ENCODE measurements around the gene CORO1C.
"Not testable (repeated sequence)": the region's sequence is repeated elsewhere in the genome, so short reads cannot be mapped to it uniquely, and the experiment has no call there.

The CORO1C gene

DNA sequence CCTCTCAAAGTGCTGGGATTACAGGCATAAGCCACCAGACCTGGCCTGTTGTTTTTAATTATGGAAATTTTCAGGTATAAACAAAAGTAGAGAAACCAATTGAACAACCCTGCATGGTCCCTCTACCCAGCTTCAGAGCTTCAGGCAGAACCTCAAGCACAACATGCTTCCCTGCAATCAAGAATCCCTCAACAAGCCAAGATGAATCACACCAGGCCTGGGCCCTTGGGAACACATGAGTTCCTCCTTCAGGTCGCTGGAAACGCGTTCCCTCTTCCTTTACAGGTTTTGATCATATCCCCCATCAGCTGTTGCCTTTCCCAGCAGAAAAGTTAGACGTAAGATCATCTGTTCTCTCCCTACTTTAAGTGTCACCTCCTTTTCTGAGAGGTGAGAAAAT, 20.5 kb upstream of the CORO1C start:
- no peak overlapping the region for H3K27ac ChIP-seq (ENCODE audit: low read length)
- H3K4me1 ChIP-seq (ENCODE audit: control insufficient read depth, low read depth, low read length), result no peaks in the 10 kb centered on the region
- H3K36me3 ChIP-seq (ENCODE audit: control insufficient read depth, low read depth, low read length), result no peaks in the 10 kb centered on the region
- no peaks in the 10 kb centered on the region for H3K27me3 ChIP-seq (ENCODE audit: control insufficient read depth, insufficient read depth, low read length)
- H3K9me3 ChIP-seq (ENCODE audit: control insufficient read depth, low read depth, low read length), result no peaks in the 10 kb centered on the region
- no peak overlapping the region for H3K9ac ChIP-seq (ENCODE audit: low read length)
- H3K4me3 ChIP-seq (ENCODE audit: low read length), result no peak overlapping the region

DNA sequence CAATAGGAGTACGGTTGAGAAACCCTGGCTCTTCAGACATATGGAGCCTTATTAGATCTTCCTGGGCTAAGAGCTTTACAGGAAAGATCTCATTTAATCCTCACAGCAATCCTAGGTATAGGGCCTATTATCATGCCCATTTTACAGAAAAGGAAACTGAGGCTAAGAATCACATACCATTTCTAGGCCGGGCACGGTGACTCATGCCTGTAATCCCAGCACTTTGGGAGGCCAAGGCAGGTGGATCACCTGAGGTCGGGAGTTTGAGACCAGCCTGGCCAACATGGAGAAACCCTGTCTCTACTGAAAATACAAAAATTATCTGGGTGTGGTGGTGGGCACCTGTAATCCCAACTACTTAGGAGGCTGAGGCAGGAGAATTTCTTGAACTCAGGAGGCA, 19.7 kb upstream of the CORO1C start:
- not testable (repeated sequence) for H3K9ac ChIP-seq (ENCODE audit: low read length); H3K9me3 ChIP-seq (ENCODE audit: control insufficient read depth, low read depth, low read length); H3K4me1 ChIP-seq (ENCODE audit: control insufficient read depth, low read depth, low read length); H3K27ac ChIP-seq (ENCODE audit: low read length); H3K27me3 ChIP-seq (ENCODE audit: control insufficient read depth, insufficient read depth, low read length); H3K36me3 ChIP-seq (ENCODE audit: control insufficient read depth, low read depth, low read length); H3K4me3 ChIP-seq (ENCODE audit: low read length)

DNA sequence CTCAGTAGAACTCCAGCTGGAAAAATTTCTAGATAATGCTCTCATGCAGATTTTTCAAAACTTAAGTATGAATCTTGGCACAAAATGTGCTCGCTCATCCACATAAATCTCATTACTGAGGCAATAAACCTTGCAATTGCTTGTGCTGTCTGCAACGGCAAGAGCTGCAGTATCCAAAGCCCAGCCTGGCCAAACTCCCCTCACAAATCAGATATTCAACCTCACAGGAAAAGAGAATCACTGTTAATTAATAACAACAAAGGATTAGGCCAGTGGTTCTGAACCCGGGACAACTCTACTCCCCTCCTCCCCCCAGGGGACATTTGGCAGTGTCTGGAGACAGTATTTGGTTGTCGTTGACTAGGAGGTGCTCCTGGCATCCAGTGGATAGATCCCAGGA, 19.2 kb upstream of the CORO1C start:
- Histone ChIP-seq H3K4me1 (ENCODE audit: control insufficient read depth, low read depth, low read length) (no peaks in the 10 kb centered on the region), H3K4me3 (ENCODE audit: low read length) (no peak overlapping the region), H3K27ac (ENCODE audit: low read length) (no peak overlapping the region), H3K36me3 (ENCODE audit: control insufficient read depth, low read depth, low read length) (no peaks in the 10 kb centered on the region), H3K27me3 (ENCODE audit: control insufficient read depth, insufficient read depth, low read length) (no peaks in the 10 kb centered on the region), H3K9ac (ENCODE audit: low read length) (no peak overlapping the region), H3K9me3 (ENCODE audit: control insufficient read depth, low read depth, low read length) (no peaks in the 10 kb centered on the region)

DNA sequence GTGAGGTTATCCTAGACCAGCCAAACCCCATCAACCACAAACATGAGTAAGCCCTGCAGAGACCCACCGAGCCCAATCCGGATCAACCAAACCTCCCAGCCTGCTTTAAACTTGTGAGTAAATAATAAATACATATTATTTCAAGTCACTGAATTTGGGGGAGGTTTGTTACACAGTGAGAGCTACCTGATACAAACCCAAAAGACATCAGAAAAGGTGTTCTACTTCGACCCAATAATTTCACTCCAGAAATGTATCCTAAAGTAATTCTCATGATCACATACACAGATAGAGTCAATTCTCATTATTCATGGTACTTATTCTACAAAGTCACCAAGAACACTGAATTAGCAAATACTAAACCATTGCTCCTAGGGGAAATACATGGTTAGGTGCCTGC, 16.2 kb upstream of the CORO1C start:
- no peaks in the 10 kb centered on the region for H3K27me3 ChIP-seq (ENCODE audit: control insufficient read depth, insufficient read depth, low read length)
- no peak overlapping the region for H3K9ac ChIP-seq (ENCODE audit: low read length)
- H3K4me3 ChIP-seq (ENCODE audit: low read length), result no peak overlapping the region

DNA sequence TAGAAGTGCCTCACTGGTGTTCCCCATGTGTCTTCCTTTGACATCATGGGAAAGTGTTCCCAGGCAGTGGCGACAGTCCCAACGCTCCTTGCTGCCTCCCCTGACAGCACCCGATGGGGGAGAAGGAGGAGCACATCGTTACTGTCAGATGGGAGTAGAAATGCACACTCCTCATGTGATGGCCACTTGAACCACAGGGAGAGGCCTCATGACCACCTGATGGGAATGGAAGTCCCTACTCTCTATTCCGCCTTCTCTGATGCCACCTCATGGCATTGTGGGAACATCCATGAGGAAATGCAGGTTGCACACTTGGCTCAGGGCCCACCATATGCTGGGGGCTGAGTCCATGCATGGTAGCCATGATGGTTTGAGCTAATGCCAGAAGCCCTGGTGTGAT, 14.3 kb upstream of the CORO1C start:
- no peak overlapping the region for H3K4me3 ChIP-seq (ENCODE audit: low read length)
- no peaks in the 10 kb centered on the region for H3K9me3 ChIP-seq (ENCODE audit: control insufficient read depth, low read depth, low read length)
- H3K27ac ChIP-seq (ENCODE audit: low read length), result no peak overlapping the region
- H3K27me3 ChIP-seq (ENCODE audit: control insufficient read depth, insufficient read depth, low read length), result no peaks in the 10 kb centered on the region
- no peaks in the 10 kb centered on the region for H3K36me3 ChIP-seq (ENCODE audit: control insufficient read depth, low read depth, low read length)
- H3K9ac ChIP-seq (ENCODE audit: low read length), result no peak overlapping the region
- H3K4me1 ChIP-seq (ENCODE audit: control insufficient read depth, low read depth, low read length), result no peaks in the 10 kb centered on the region

More for the DNA sequence above, 16.2 kb upstream of the CORO1C start:
- H3K9me3 ChIP-seq (ENCODE audit: control insufficient read depth, low read depth, low read length), result no peaks in the 10 kb centered on the region
- H3K4me1 ChIP-seq (ENCODE audit: control insufficient read depth, low read depth, low read length), result no peaks in the 10 kb centered on the region
- no peaks in the 10 kb centered on the region for H3K36me3 ChIP-seq (ENCODE audit: control insufficient read depth, low read depth, low read length)
- no peak overlapping the region for H3K27ac ChIP-seq (ENCODE audit: low read length)

DNA sequence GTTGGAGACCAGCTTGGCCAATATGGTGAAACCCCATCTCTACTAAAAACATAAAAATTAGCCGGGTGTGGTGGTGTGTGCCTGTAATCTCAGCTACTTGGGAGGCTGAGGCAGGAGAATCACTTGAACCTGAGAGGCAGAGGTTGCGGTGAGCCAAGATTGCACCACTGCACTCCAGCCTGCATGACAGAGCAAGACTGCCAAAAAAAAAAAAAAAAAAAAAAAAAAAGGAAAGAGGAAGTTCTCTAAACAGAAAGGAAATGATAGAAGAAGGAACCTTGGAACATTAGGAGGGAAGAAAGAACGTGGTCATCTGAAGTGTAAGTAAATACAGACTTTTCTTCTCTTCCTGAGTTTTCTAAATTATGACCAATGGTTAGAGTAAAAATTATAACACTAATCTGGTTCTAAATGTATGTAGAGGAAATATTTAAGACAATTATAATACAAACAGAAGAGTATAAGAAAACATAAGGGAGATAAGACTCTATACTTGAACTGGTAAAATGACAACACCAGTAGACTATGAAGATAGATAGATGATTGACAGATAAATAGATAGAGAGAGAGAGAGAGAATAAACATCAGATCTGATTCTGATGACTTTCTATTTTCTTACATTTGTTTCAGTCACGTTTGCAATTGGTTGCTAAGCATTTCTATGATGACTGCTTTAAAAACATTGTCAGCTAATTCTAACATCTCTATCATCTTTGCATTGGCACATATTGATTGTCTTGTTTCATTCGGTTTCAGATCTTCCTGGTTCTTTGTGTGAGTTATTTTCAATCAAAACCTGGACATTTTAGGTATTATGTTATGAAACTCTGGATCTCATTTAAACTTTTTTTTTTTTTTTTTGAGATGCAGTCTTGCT, 12.9 kb upstream of the CORO1C start:
- Histone ChIP-seq H3K36me3 (ENCODE audit: control insufficient read depth, low read depth, low read length) (no peaks in the 10 kb centered on the region), H3K27ac (ENCODE audit: low read length) (no peak overlapping the region), H3K4me3 (ENCODE audit: low read length) (no peak overlapping the region), H3K9ac (ENCODE audit: low read length) (no peak overlapping the region), H3K4me1 (ENCODE audit: control insufficient read depth, low read depth, low read length) (no peaks in the 10 kb centered on the region), H3K9me3 (ENCODE audit: control insufficient read depth, low read depth, low read length) (no peaks in the 10 kb centered on the region), H3K27me3 (ENCODE audit: control insufficient read depth, insufficient read depth, low read length) (no peaks in the 10 kb centered on the region)

DNA sequence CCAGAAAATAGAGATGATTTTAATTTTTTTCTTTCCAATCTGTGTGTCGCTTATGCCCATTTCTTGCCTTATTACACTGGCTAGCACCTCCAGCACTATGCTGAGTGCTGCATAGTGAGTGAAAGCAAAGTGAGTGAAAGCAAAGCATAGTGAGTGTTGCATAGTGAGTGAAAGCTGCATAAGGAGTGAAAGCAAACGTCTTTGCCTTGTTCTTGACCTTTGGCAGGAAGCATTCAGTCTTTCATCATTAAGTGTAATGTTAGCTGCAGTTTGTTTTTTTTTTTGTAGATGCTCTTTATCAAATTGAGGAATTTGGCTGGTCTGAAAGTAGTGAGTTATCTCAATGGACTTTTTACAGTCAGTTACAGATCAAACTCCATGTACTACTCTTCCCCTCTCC, 6.9 kb upstream of the CORO1C start:
- H3K27ac ChIP-seq (ENCODE audit: low read length), result no peak overlapping the region
- no peaks in the 10 kb centered on the region for H3K36me3 ChIP-seq (ENCODE audit: control insufficient read depth, low read depth, low read length)
- no peaks in the 10 kb centered on the region for H3K4me1 ChIP-seq (ENCODE audit: control insufficient read depth, low read depth, low read length)
- no peaks in the 10 kb centered on the region for H3K27me3 ChIP-seq (ENCODE audit: control insufficient read depth, insufficient read depth, low read length)
- H3K9me3 ChIP-seq (ENCODE audit: control insufficient read depth, low read depth, low read length), result no peaks in the 10 kb centered on the region
- H3K9ac ChIP-seq (ENCODE audit: low read length), result no peak overlapping the region
- H3K4me3 ChIP-seq (ENCODE audit: low read length), result no peak overlapping the region

DNA sequence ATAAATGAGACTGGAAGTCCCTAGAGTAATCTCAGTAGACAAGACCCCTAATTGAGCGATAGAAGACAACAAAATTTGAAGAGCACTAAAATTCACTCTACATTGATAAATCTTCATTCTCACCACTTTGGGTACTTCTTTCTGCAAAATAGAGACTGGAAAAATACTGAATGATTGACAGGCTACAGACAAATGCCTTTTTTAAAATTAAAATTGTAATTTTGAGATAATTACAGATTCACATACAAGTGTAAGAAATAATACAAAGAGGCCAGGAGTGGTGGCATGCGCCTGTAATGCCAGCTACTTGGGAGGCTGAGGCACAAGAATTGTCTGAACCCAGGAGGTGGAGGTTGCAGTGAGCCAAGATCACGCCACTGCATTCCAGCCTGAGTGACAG, 4.5 kb upstream of the CORO1C start:
- no peaks in the 10 kb centered on the region for H3K36me3 ChIP-seq (ENCODE audit: control insufficient read depth, low read depth, low read length)
- no peaks in the 10 kb centered on the region for H3K4me1 ChIP-seq (ENCODE audit: control insufficient read depth, low read depth, low read length)
- H3K4me3 ChIP-seq (ENCODE audit: low read length), result no peak overlapping the region
- H3K9me3 ChIP-seq (ENCODE audit: control insufficient read depth, low read depth, low read length), result no peaks in the 10 kb centered on the region
- H3K27me3 ChIP-seq (ENCODE audit: control insufficient read depth, insufficient read depth, low read length), result no peaks in the 10 kb centered on the region
- no peak overlapping the region for H3K27ac ChIP-seq (ENCODE audit: low read length)
- no peak overlapping the region for H3K9ac ChIP-seq (ENCODE audit: low read length)

DNA sequence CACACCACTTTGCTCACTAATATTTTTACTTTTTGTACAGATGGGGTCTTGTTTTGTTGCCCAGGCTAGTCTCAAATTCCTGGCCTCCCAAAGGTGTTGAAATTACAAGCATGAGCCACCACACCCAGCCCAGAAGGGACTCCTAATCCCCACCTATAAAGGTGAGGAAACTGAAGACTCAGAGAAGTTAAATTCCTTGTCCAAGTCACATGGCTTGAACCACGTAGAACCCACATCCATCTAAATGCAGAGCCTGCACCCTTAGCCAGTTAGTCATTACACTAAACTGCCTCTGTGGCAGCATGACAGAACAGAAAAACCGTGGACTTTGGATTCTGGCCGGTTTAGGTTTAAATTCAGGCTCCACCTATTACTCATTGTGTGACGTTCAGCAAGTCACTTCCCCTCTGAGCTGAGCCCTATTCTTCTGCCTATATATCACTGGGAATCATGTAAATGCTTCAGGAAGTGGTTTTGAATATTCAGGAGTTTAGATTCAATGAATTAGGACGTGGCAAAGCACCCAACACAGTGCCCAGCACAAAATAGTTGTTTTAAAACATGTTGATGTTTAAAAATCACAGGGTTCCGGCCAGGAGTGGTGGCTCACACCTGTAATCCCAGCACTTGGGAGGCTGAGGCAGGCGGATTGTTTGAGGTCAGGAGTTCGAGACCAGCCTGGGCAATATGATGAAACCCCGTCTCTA, 3.0 kb upstream of the CORO1C start:
- Histone ChIP-seq H3K27ac (ENCODE audit: low read length) (no peak overlapping the region), H3K27me3 (ENCODE audit: control insufficient read depth, insufficient read depth, low read length) (no peaks in the 10 kb centered on the region), H3K36me3 (ENCODE audit: control insufficient read depth, low read depth, low read length) (no peaks in the 10 kb centered on the region), H3K9ac (ENCODE audit: low read length) (no peak overlapping the region), H3K4me3 (ENCODE audit: low read length) (no peak overlapping the region), H3K4me1 (ENCODE audit: control insufficient read depth, low read depth, low read length) (peaks cover 4% of the 10 kb centered on the region), H3K9me3 (ENCODE audit: control insufficient read depth, low read depth, low read length) (no peaks in the 10 kb centered on the region)

DNA sequence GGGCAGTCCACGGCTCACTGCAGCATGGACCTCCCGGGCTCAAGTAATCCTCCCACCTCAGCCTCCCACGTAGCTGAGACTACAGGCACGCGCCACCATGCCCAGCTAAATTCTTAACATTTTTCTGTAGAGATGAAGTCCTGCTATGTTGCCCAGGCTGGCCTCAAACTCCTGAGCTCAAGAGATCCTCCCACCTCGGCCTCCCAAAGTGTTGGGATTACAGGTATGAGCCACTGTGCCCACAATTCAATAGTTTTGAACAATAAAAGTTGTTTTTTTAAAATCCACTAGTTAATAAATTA, 1.9 kb upstream of the CORO1C start:
- not testable (repeated sequence) for H3K27ac ChIP-seq (ENCODE audit: low read length); H3K27me3 ChIP-seq (ENCODE audit: control insufficient read depth, insufficient read depth, low read length); H3K9me3 ChIP-seq (ENCODE audit: control insufficient read depth, low read depth, low read length); H3K9ac ChIP-seq (ENCODE audit: low read length); H3K4me3 ChIP-seq (ENCODE audit: low read length); H3K4me1 ChIP-seq (ENCODE audit: control insufficient read depth, low read depth, low read length); H3K36me3 ChIP-seq (ENCODE audit: control insufficient read depth, low read depth, low read length)

DNA sequence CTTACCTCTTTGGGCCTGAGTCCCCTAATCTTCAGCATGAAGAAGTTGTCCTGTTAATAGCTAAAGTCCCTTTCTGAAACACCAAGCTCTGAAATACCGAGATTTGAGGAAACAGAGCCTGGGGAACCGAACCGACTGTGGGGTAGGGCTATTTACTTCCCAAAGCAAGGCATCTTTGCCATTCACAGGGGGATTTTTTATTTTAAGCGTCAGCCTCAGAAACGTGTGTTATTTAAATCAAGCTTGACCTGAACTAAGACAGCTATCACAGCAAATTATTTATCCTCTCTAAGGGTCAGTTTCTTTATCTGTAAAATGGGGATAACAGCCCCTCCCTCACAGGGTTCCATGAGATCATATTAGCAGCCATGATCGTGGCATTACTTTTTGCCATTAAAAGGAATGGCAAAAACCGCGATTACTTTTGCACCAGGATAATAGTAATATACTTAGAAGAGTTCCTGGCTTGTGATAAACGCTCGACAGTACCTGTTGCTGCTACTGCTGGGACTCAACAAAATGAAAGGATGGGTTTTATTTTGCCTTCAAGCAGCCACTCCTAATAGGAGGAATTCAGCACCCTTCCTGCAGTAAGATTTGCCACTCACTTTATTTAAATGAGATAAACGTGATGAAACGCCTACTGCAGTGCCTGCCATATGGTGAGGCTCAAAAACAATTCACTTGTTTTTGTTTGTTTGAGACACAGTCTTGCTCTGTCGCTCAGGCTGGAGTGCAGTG, 1.3 kb upstream of the CORO1C start:
- peak overlapping the region; percentile 95 for H3K4me3 ChIP-seq (ENCODE audit: low read length)
- peak overlapping the region; percentile 10 for H3K9ac ChIP-seq (ENCODE audit: low read length)
- H3K9me3 ChIP-seq (ENCODE audit: control insufficient read depth, low read depth, low read length), result no peaks in the 10 kb centered on the region
- H3K36me3 ChIP-seq (ENCODE audit: control insufficient read depth, low read depth, low read length), result no peaks in the 10 kb centered on the region
- H3K4me1 ChIP-seq (ENCODE audit: control insufficient read depth, low read depth, low read length), result peaks cover 10% of the 10 kb centered on the region
- no peaks in the 10 kb centered on the region for H3K27me3 ChIP-seq (ENCODE audit: control insufficient read depth, insufficient read depth, low read length)
- no peak overlapping the region for H3K27ac ChIP-seq (ENCODE audit: low read length)
